OCI-LY7 (cell line): ENCODE measurements around the gene TSHZ2. TPM values are rescaled to one million over a fixed set of nuclear protein-coding genes. Genes with fewer than 3 reads are reported as not detected.

Experiments
- BruUV-seq: library from RNA; stranded (reverse); fragments of 400-500 nt; replicated peaks from 2 replicates; lab custom pipeline; 2021; lab: Mats Ljungman, UMichigan
- CTCF ChIA-PET: fragments of 300-600 bp; sonication (Branson Sonifier 250); formaldehyde crosslinking; loops from one replicate; lab custom pipeline; 2022; ENCODE audit warnings: antibody characterized with exemption; ENCODE audit not compliant: unreplicated experiment; lab: Charles Lee
- POLR2A ChIA-PET: fragments of 300-600 bp; sonication (Branson Sonifier 250); formaldehyde crosslinking; loops from one replicate; lab custom pipeline; 2022; ENCODE audit warnings: antibody characterized with exemption; lab: Charles Lee
- DNase-seq: peaks from one replicate; pipeline ENCODE4 v3.0.0-alpha.2; 2015; ENCODE audit warnings: low spot score
- H2AFZ ChIP-seq: fragments of 200-600 bp; sonication (generic), shearing (Covaris generic); 2 replicates; pipeline ENCODE4 v1.6.1; 2014; ENCODE audit warnings: mild to moderate bottlenecking, antibody characterized with exemption, low read length, moderate library complexity
- H3K27ac ChIP-seq: fragments of 200-600 bp; sonication (generic); 2 replicates; pipeline ENCODE4 v1.5.1; 2014; ENCODE audit warnings: mixed run types, low read depth, mild to moderate bottlenecking, moderate library complexity, low read length, inconsistent platforms; ENCODE audit not compliant: poor library complexity, severe bottlenecking
- H3K36me3 ChIP-seq: fragments of 200-600 bp; sonication (generic); 2 replicates; pipeline ENCODE4 v1.6.1; 2014; ENCODE audit warnings: mild to moderate bottlenecking, antibody characterized with exemption, low read length, moderate library complexity, mixed read lengths; ENCODE audit not compliant: insufficient read depth
- H3K4me1 ChIP-seq: fragments of 200-600 bp; sonication (generic); 2 replicates; pipeline ENCODE4 v1.5.1; 2014; ENCODE audit warnings: mild to moderate bottlenecking, low read length; ENCODE audit not compliant: insufficient read depth, poor library complexity, severe bottlenecking
- H3K4me2 ChIP-seq: fragments of 200-600 bp; sonication (generic); 2 replicates; pipeline ENCODE4 v1.6.1; 2014; ENCODE audit warnings: mild to moderate bottlenecking, low read length
- H3K4me3 ChIP-seq: fragments of 200-600 bp; sonication (generic); 2 replicates; pipeline ENCODE4 v1.5.1; 2014; ENCODE audit warnings: mild to moderate bottlenecking, low read depth, low read length; ENCODE audit not compliant: poor library complexity, severe bottlenecking
- H3K79me2 ChIP-seq: fragments of 200-600 bp; sonication (generic); 2 replicates; pipeline ENCODE4 v1.6.1; 2016; ENCODE audit warnings: low read depth, mild to moderate bottlenecking, low read length, moderate library complexity, mixed read lengths; ENCODE audit not compliant: insufficient read depth
- H3K9me2 ChIP-seq: fragments of 200-600 bp; sonication (generic); 2 replicates; pipeline ENCODE4 v1.6.1; 2016; ENCODE audit warnings: mild to moderate bottlenecking, low read length, mixed read lengths; ENCODE audit not compliant: insufficient read depth
- H3K9me3 ChIP-seq: fragments of 200-600 bp; sonication (generic); 2 replicates; pipeline ENCODE4 v1.6.1; 2014; ENCODE audit warnings: mild to moderate bottlenecking, mixed run types, low read length, mixed read lengths
- H4K20me1 ChIP-seq: fragments of 200-600 bp; sonication (generic); 2 replicates; pipeline ENCODE4 v1.6.1; 2014; ENCODE audit warnings: mild to moderate bottlenecking, antibody characterized with exemption, low read length, moderate library complexity, mixed read lengths; ENCODE audit not compliant: insufficient read depth
- EZH2phosphoT487 ChIP-seq: fragments of 200-600 bp; sonication (generic); IDR thresholded peaks from 2 replicates; pipeline ENCODE4 v1.6.1; 2018; ENCODE audit warnings: low read depth, borderline replicate concordance, mild to moderate bottlenecking, mixed run types, antibody characterized with exemption, low read length, moderate library complexity, mixed read lengths
- intact Hi-C: fragments of 100-400 bp; cut with micrococcal nuclease; formaldehyde crosslinking; loops from one replicate; pipeline ENCODE4 v1.10.0; 2022; ENCODE audit not compliant: unreplicated experiment
- total RNA-seq, 2 experiments: library from RNA; depleted of rRNA in 1 of 2; stranded (reverse); fragments of >200 nt in 1 of 2; shearing (Covaris generic) in 1 of 2; gene quantifications; 2 replicates each; pipeline ENCODE4 v1.2.3, GENCODE V29; 2014 to 2022
- TF ChIP-seq, protein P1 (sequence below): fragments of 200-600 bp; sonication (generic); conservative IDR thresholded peaks from 2 replicates; pipeline ENCODE4 v1.5.1; 2014; ENCODE audit warnings: mild to moderate bottlenecking, antibody characterized with exemption, low read length, moderate library complexity, mixed read lengths

Gene TSHZ2
- total RNA-seq, 2 experiments from 2014 or later, result not detected

DNA sequence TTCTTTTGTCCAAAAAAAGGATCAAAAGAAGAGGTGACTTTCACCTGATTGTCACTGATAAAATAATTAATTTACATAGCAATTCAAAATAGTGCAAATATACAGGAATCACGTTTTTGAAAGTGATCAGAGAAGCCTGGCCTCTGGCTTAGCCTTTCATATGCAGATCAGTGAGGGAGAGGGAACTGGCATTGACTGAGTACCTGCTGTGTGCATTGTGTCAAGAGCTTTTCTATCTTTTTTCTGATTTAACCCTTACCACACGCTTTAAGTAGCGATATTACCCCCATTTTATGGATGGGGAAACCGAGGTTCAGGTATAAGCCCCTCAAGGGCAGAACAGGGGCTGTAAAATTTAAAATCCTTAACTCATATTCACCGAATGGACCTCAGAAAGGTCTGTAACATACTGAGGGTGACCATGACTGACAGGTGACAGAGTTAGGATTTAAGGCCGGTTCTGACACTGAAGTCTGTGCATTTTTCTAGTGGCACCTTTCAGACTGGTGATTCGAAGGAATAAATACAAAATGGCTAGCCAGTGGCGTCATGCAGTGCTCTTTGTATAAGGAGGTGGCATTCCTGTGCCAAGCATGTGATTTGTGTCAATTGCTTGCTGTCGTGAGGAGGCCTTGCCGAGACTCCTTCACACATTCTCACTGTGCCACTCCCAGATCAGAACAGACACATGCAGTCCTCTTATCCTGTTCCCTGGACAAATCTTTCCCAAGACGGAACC lies 310.2 kb downstream of the TSHZ2 start:
- intact Hi-C loops, result no loop called here
- DNase-seq, result no peak
- no peaks in the 10 kb centered on the region for H4K20me1 ChIP-seq

DNA sequence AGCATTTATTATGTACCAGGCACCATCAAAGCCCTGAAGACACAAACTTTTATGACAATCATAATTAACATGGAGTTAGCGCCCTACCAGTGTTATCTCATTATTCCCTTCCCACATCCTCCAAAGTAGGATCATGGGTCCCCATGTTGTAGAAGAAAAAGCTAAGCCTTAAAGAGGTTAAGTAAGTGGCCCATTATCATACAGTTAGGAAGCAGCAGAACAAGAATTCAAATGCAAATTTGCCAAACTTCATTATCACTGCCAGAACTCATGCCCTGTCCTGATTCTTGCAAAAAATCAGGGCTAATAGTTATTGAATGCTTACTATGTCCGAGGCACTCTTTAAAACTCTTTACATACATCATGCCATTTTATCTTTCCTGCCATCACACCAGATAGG lies 310.9 kb downstream of the TSHZ2 start:
- H3K4me3 ChIP-seq, result no peak overlapping the region
- no peaks in the 10 kb centered on the region for H3K9me3 ChIP-seq
- intact Hi-C loops, result no loop called here
- ChIA-PET CTCF (no interaction called here), POLR2A (no interaction called here)
- no peak overlapping the region for H3K4me2 ChIP-seq
- no peaks in the 10 kb centered on the region for H3K79me2 ChIP-seq
- H3K36me3 ChIP-seq, result no peaks in the 10 kb centered on the region
- no peaks in the 10 kb centered on the region for H3K9me2 ChIP-seq
- no TSS peak for BruUV-seq
- DNase-seq, result no peak
- H3K27ac ChIP-seq, result no peak overlapping the region
- no peaks in the 10 kb centered on the region for H4K20me1 ChIP-seq
- no peak overlapping the region for H2AFZ ChIP-seq
- TF ChIP-seq, protein P1, sequence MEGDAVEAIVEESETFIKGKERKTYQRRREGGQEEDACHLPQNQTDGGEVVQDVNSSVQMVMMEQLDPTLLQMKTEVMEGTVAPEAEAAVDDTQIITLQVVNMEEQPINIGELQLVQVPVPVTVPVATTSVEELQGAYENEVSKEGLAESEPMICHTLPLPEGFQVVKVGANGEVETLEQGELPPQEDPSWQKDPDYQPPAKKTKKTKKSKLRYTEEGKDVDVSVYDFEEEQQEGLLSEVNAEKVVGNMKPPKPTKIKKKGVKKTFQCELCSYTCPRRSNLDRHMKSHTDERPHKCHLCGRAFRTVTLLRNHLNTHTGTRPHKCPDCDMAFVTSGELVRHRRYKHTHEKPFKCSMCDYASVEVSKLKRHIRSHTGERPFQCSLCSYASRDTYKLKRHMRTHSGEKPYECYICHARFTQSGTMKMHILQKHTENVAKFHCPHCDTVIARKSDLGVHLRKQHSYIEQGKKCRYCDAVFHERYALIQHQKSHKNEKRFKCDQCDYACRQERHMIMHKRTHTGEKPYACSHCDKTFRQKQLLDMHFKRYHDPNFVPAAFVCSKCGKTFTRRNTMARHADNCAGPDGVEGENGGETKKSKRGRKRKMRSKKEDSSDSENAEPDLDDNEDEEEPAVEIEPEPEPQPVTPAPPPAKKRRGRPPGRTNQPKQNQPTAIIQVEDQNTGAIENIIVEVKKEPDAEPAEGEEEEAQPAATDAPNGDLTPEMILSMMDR, result no peak
- no peak for TF ChIP-seq EZH2phosphoT487
- H3K4me1 ChIP-seq, result no peaks in the 10 kb centered on the region

More for the DNA sequence above, 310.2 kb downstream of the TSHZ2 start:
- H3K9me3 ChIP-seq, result no peaks in the 10 kb centered on the region
- no peak overlapping the region for H3K4me2 ChIP-seq
- no peaks in the 10 kb centered on the region for H3K9me2 ChIP-seq
- H2AFZ ChIP-seq, result no peak overlapping the region
- H3K4me3 ChIP-seq, result no peak overlapping the region
- POLR2A ChIA-PET, result no interaction called here
- no TSS peak for BruUV-seq
- TF ChIP-seq, protein P1, result no peak
- H3K36me3 ChIP-seq, result no peaks in the 10 kb centered on the region
- H3K27ac ChIP-seq, result no peak overlapping the region
- CTCF ChIA-PET, result no interaction called here
- no peaks in the 10 kb centered on the region for H3K4me1 ChIP-seq
- no peaks in the 10 kb centered on the region for H3K79me2 ChIP-seq

DNA sequence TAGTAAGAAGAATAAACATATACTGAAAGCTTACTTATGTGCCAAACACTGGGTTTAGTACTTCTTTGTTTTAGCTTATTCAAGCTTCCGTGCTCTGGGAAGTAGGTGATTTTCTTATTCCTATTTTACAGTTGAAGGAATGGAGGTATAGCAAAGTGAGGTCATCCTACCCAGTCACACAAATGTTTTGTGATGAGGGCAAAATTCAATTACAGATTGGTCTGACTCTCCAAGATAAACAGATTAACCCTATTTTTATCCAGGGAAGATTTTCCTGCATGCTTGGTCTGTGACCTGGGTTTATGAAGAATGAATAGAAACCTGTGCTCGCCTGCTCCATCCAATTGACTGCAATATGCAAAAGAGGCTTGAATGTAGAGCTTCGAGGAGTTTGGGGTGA lies 311.4 kb downstream of the TSHZ2 start:
- Histone ChIP-seq H3K9me2 (no peaks in the 10 kb centered on the region), H3K4me1 (no peaks in the 10 kb centered on the region), H3K36me3 (no peaks in the 10 kb centered on the region), H3K27ac (no peak overlapping the region), H3K79me2 (no peaks in the 10 kb centered on the region), H3K4me3 (no peak overlapping the region), H3K9me3 (no peaks in the 10 kb centered on the region), H4K20me1 (no peaks in the 10 kb centered on the region), H3K4me2 (no peak overlapping the region), H2AFZ (no peak overlapping the region)
- POLR2A ChIA-PET, result no interaction called here
- CTCF ChIA-PET, result no interaction called here
- TF ChIP-seq, protein P1, result no peak
- TF ChIP-seq EZH2phosphoT487, result no peak
- DNase-seq, result no peak
- intact Hi-C loops, result no loop called here
- no TSS peak for BruUV-seq
